ENCODE measurements around the gene RIMKLB.
"Not testable (repeated sequence)": the region's sequence is repeated elsewhere in the genome, so short reads cannot be mapped to it uniquely, and the experiment has no call there.

The RIMKLB gene

DNA sequence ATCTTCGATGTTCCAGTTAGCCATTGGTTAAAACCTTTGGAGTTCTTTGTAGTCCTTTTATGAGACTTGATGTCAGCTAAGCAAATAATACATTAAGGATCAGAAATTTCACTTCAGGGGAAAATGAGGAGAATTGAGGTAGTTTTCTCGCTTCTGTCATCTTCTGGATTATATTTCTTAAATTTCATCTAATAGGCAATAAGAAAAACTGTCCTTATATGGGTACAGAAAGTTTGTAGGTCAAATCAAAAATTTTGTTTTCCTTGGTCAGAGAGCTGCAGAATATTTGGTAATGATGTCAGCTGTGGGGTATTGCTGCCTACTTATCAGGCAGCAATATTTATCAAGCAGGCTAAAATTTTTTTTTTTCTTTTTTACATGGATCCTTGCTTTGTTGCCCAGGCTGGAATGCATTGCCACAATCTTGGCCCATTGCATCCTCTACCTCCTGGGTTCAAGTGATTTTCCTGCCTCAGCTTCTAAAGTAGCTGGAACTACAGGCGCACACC, 37.1 kb downstream of the RIMKLB start:
- H3K36me3 ChIP-seq (ENCODE audit: insufficient read depth, low read length), result peaks cover under 1% of the 10 kb centered on the region
- H3K4me1 ChIP-seq (ENCODE audit: control insufficient read depth, insufficient read depth, low read length), result no peaks in the 10 kb centered on the region
- no peak overlapping the region for H3K9ac ChIP-seq (ENCODE audit: low read depth, low read length)
- no peaks in the 10 kb centered on the region for H3K9me3 ChIP-seq (replicated peaks; ENCODE audit: low read length)
- H3K4me2 ChIP-seq (ENCODE audit: low read length), result no peak overlapping the region
- H3K27me3 ChIP-seq (ENCODE audit: control insufficient read depth, insufficient read depth, low read length), result no peaks in the 10 kb centered on the region
- no peak overlapping the region for H3K4me3 ChIP-seq (ENCODE audit: low read length)

DNA sequence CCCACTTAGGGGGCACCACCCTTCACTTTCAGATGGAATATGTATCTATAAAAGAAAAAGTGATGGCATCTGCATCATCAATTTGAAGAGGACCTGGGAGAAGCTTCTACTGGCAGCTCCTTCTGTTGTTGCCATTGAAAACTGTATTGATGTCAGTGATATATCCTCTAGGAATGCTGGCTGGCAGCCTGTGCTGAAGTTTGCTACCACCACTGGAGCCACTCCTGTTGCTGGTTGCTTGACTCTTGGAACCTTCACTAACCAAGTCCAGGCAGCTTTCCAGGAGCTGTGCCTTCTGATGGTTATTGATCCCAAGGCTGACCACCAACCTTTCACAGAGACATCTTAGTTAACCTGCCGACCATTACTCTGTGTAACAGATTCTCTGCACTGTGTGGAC, 44.7 kb downstream of the RIMKLB start:
- Histone ChIP-seq H3K4me2 (ENCODE audit: low read length) (peak overlapping the region; percentile 14), H3K36me3 (ENCODE audit: insufficient read depth, low read length) (no peaks in the 10 kb centered on the region), H3K4me1 (ENCODE audit: control insufficient read depth, insufficient read depth, low read length) (peaks cover 8% of the 10 kb centered on the region), H3K9me3 (replicated peaks; ENCODE audit: low read length) (no peaks in the 10 kb centered on the region), H3K27me3 (ENCODE audit: control insufficient read depth, insufficient read depth, low read length) (no peaks in the 10 kb centered on the region), H3K9ac (ENCODE audit: low read depth, low read length) (no peak overlapping the region), H3K4me3 (ENCODE audit: low read length) (no peak overlapping the region)

DNA sequence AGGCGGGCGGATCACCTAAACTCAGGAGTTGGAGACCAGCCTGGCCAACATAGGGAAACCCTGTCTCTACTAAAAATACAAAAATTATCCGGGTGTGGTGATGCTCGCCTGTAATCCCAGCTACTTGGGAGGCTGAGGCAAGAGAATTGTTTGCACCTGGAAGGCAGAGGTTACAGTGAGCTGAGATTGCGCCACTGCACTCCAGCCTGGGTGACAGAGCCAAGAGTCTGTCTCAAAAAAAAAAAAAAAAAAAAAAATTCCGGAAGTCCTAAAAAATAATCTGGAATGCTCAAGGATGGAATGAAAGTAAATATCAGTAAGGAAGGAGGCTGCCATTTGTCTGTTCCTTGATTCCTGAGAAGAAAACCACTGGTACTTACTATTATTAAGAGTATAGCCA, 45.3 kb downstream of the RIMKLB start:
- not testable (repeated sequence) for H3K9ac ChIP-seq (ENCODE audit: low read depth, low read length); H3K4me1 ChIP-seq (ENCODE audit: control insufficient read depth, insufficient read depth, low read length); H3K4me3 ChIP-seq (ENCODE audit: low read length); H3K4me2 ChIP-seq (ENCODE audit: low read length); H3K9me3 ChIP-seq (replicated peaks; ENCODE audit: low read length); H3K27me3 ChIP-seq (ENCODE audit: control insufficient read depth, insufficient read depth, low read length); H3K36me3 ChIP-seq (ENCODE audit: insufficient read depth, low read length)

DNA sequence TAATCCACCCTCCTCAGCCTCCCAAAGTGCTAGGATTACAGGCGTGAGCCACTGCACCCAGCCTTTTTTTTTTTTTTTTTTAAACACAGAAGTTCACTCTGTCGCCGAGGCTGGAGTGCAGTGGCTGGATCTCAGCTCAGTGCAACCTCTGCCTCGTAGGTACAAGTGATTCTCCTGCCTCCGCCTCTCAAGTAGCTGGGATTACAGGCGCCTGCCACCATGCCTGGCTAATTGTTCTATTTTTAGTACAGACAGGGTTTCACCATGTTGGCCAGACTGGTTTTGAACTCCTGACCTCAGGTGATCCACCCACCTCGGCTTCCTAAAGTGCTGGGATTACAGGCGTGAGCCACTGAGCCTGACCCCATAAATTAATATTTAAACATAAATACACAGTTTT, 47.8 kb downstream of the RIMKLB start:
- not testable (repeated sequence) for H3K9me3 ChIP-seq (replicated peaks; ENCODE audit: low read length); H3K9ac ChIP-seq (ENCODE audit: low read depth, low read length)

DNA sequence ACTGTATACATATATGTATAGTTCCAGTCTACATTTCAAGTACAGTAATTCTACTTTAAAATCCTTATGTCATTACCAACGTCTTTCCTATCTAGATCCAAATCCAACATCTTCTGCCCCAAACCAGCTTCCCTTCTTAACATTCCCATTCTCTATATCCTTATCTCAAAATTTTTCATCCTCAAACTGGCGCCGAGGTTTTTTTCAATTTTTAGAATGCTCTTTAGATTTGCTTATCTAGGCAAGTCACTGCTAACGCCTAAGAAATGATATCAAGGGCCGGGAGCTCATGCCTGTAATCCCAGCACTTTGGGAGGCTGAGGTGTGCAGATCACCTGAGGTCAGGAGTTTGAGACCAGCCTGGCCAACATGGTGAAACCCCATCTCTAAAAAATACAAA, 48.3 kb downstream of the RIMKLB start:
- H3K4me1 ChIP-seq (ENCODE audit: control insufficient read depth, insufficient read depth, low read length), result peaks cover 8% of the 10 kb centered on the region
- no peaks in the 10 kb centered on the region for H3K36me3 ChIP-seq (ENCODE audit: insufficient read depth, low read length)
- no peaks in the 10 kb centered on the region for H3K27me3 ChIP-seq (ENCODE audit: control insufficient read depth, insufficient read depth, low read length)
- no peaks in the 10 kb centered on the region for H3K9me3 ChIP-seq (replicated peaks; ENCODE audit: low read length)
- no peak overlapping the region for H3K4me3 ChIP-seq (ENCODE audit: low read length)
- no peak overlapping the region for H3K9ac ChIP-seq (ENCODE audit: low read depth, low read length)
- H3K4me2 ChIP-seq (ENCODE audit: low read length), result no peak overlapping the region

More for the DNA sequence above, 47.8 kb downstream of the RIMKLB start:
- not testable (repeated sequence) for H3K4me1 ChIP-seq (ENCODE audit: control insufficient read depth, insufficient read depth, low read length); H3K27me3 ChIP-seq (ENCODE audit: control insufficient read depth, insufficient read depth, low read length); H3K4me2 ChIP-seq (ENCODE audit: low read length); H3K36me3 ChIP-seq (ENCODE audit: insufficient read depth, low read length); H3K4me3 ChIP-seq (ENCODE audit: low read length)

DNA sequence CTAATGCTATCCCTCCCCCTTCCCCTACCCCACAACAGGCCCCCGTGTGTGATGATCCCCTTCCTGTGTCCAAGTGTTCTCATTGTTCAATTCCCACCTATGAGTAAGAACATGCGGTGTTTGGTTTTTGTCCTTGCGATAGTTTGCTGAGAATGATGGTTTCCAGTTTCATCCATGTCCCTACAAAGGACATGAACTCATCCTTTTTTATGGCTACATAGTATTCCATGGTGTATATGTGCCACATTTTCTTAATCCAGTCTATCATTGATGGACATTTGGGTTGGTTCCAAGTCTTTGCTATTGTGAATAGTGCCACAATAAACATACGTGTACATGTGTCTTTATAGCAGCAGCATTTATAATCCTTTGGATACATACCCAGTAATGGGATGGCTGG, 62.3 kb downstream of the RIMKLB start:
- not testable (repeated sequence) for H3K4me1 ChIP-seq (ENCODE audit: control insufficient read depth, insufficient read depth, low read length); H3K4me3 ChIP-seq (ENCODE audit: low read length); H3K9ac ChIP-seq (ENCODE audit: low read depth, low read length); H3K9me3 ChIP-seq (replicated peaks; ENCODE audit: low read length); H3K27me3 ChIP-seq (ENCODE audit: control insufficient read depth, insufficient read depth, low read length); H3K4me2 ChIP-seq (ENCODE audit: low read length); H3K36me3 ChIP-seq (ENCODE audit: insufficient read depth, low read length)

DNA sequence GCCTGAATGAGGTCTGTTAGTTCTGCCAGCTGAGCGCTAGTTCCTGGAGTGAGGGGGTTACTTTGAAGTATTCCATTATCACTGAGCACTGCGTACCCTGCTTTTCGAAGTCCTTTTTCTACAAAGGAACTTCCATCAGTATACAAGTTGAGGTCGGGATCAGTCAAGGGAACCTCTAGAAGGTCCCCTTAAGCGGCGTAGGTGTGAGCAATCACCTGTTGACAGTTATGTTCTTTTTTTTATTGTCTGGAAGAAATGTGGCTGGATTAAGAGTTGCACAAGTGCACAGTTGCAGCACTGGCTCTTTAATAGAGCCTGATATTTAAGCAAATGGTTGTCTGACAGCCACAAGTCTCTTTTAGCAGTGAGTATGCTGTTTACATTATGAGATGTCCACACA, 64.9 kb downstream of the RIMKLB start:
- not testable (repeated sequence) for H3K9ac ChIP-seq (ENCODE audit: low read depth, low read length); H3K27me3 ChIP-seq (ENCODE audit: control insufficient read depth, insufficient read depth, low read length); H3K4me3 ChIP-seq (ENCODE audit: low read length); H3K36me3 ChIP-seq (ENCODE audit: insufficient read depth, low read length); H3K4me2 ChIP-seq (ENCODE audit: low read length); H3K9me3 ChIP-seq (replicated peaks; ENCODE audit: low read length); H3K4me1 ChIP-seq (ENCODE audit: control insufficient read depth, insufficient read depth, low read length)

DNA sequence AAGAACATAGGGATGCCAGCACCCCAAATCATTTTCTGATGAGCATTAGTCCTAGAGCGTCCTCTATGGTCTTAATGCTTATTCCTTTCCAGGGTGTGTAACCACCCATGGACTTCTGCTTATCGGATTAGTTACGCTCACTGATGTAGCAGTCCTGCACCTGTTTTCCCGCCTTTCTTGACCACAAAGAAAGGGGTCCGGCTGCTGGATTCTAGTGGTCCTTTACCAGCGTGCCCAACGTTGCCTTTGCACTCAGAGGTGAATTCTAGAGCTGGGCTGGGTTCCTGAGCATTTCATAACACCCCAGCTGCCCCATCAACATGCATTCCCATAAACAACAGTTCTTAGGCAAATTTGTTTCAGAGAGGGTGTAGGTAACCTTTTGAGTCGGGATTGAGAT, 68.3 kb downstream of the RIMKLB start:
- not testable (repeated sequence) for H3K9me3 ChIP-seq (replicated peaks; ENCODE audit: low read length); H3K4me3 ChIP-seq (ENCODE audit: low read length); H3K9ac ChIP-seq (ENCODE audit: low read depth, low read length); H3K4me1 ChIP-seq (ENCODE audit: control insufficient read depth, insufficient read depth, low read length); H3K27me3 ChIP-seq (ENCODE audit: control insufficient read depth, insufficient read depth, low read length); H3K36me3 ChIP-seq (ENCODE audit: insufficient read depth, low read length); H3K4me2 ChIP-seq (ENCODE audit: low read length)

DNA sequence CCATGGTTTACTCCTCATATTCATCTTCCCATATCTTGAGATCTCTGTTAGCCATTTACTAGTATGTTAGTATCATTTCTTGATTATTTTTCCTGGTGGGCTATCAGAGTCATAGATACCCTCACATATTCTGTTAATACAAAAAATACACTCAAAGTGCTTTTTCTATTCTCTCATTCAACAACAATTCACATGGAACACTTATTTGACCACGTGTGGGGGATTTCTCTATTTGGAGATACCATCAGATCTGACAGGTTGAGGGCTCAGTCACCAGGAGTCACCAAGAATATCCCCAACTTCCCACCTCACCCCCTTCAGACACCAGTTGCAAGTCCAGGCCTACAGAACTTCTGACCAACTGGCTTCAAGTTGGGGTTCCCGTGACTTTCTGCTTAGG, 72.7 kb downstream of the RIMKLB start:
- Histone ChIP-seq H3K36me3 (ENCODE audit: insufficient read depth, low read length) (no peaks in the 10 kb centered on the region), H3K4me1 (ENCODE audit: control insufficient read depth, insufficient read depth, low read length) (no peaks in the 10 kb centered on the region), H3K4me3 (ENCODE audit: low read length) (no peak overlapping the region), H3K4me2 (ENCODE audit: low read length) (no peak overlapping the region), H3K9ac (ENCODE audit: low read depth, low read length) (no peak overlapping the region), H3K9me3 (replicated peaks; ENCODE audit: low read length) (no peaks in the 10 kb centered on the region), H3K27me3 (ENCODE audit: control insufficient read depth, insufficient read depth, low read length) (no peaks in the 10 kb centered on the region)

DNA sequence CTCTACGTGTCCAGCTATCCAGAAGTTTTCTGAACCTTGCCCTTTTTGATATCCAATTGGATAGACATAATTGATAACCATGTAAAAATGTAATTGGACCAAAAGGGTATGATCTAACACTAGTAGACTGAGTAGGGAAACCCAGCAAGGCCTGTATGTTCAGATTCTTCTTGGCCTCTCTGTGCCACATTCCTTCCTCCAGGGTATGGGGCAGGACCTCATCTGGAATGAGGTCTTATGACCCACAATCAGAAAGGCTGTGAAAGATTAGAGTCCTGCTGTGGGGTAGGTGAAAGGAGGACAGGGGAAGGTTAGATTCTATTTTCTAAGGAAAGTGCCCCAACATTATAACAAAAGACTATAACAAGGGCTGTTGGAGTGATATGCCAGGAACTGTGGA, 73.3 kb downstream of the RIMKLB start:
- Histone ChIP-seq H3K27me3 (ENCODE audit: control insufficient read depth, insufficient read depth, low read length) (no peaks in the 10 kb centered on the region), H3K4me3 (ENCODE audit: low read length) (no peak overlapping the region), H3K9ac (ENCODE audit: low read depth, low read length) (no peak overlapping the region), H3K4me1 (ENCODE audit: control insufficient read depth, insufficient read depth, low read length) (no peaks in the 10 kb centered on the region), H3K4me2 (ENCODE audit: low read length) (no peak overlapping the region), H3K36me3 (ENCODE audit: insufficient read depth, low read length) (no peaks in the 10 kb centered on the region), H3K9me3 (replicated peaks; ENCODE audit: low read length) (no peaks in the 10 kb centered on the region)

DNA sequence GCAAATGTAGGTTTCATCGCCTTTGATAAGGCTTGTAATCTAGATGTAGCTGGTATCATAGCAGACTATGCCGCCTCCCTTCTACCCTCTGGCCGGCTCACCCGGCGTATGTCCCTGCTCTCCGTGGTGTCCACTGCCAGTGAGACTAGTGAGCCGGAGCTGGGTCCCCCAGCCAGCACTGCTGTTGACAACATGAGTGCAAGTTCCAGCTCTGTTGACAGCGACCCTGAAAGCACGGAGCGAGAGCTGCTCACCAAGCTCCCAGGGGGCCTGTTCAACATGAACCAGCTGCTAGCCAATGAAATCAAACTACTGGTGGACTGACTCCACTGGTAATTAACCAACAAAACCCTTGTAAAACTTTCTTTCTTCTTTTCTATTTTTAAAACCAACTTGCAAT, 75.7 kb downstream of the RIMKLB start:
- Histone ChIP-seq H3K4me2 (ENCODE audit: low read length) (no peak overlapping the region), H3K9ac (ENCODE audit: low read depth, low read length) (no peak overlapping the region), H3K4me1 (ENCODE audit: control insufficient read depth, insufficient read depth, low read length) (no peaks in the 10 kb centered on the region), H3K36me3 (ENCODE audit: insufficient read depth, low read length) (no peaks in the 10 kb centered on the region), H3K27me3 (ENCODE audit: control insufficient read depth, insufficient read depth, low read length) (no peaks in the 10 kb centered on the region), H3K4me3 (ENCODE audit: low read length) (no peak overlapping the region), H3K9me3 (replicated peaks; ENCODE audit: low read length) (no peaks in the 10 kb centered on the region)

DNA sequence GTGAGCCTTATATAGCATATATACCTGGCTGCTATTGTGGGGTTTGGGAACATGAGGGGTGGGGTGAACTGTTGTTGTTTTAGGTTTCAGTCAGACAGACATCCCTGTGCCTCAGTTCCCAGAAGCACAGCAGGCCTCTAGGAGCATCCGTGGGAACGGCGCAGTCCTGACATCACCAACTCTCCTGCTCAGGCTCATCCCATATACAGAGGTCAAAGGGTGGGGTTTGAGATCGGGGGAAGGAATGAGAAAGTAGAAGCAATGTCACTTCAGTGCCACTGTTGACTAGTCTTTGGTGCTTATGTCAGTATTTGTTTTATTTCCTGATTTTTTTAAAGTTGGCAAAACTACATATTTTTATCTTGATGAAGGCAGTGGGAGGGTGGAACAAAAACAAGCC, 81.5 kb downstream of the RIMKLB start:
- no peaks in the 10 kb centered on the region for H3K27me3 ChIP-seq (ENCODE audit: control insufficient read depth, insufficient read depth, low read length)
- no peak overlapping the region for H3K9ac ChIP-seq (ENCODE audit: low read depth, low read length)
- no peaks in the 10 kb centered on the region for H3K9me3 ChIP-seq (replicated peaks; ENCODE audit: low read length)
- no peak overlapping the region for H3K4me3 ChIP-seq (ENCODE audit: low read length)
- H3K36me3 ChIP-seq (ENCODE audit: insufficient read depth, low read length), result no peaks in the 10 kb centered on the region
- no peaks in the 10 kb centered on the region for H3K4me1 ChIP-seq (ENCODE audit: control insufficient read depth, insufficient read depth, low read length)
- no peak overlapping the region for H3K4me2 ChIP-seq (ENCODE audit: low read length)
